Esophagus squamous epithelium (tissue), 5 donors: Measurements from ENCODE around the gene CLCN3. TPM values are rescaled to one million over a fixed set of nuclear protein-coding genes. Genes with fewer than 3 reads are reported as not detected.

ENCODE experiments used
- DNase-seq: peaks from one replicate; lab custom pipeline; 2025; lab: John Stamatoyannopoulos, UW
- H3K27ac ChIP-seq, 4 donors: fragments of 200-600 bp; sonication (generic); one replicate each; pipeline ENCODE4 v1.5.1; 2016 to 2019; ENCODE audit warnings: mild to moderate bottlenecking in 1 of 4
- H3K27me3 ChIP-seq, 4 donors: fragments of 200-600 bp; sonication (generic); 1 replicate in 3 of 4; 2 replicates in 1 of 4; pipeline versions ENCODE4 v1.5.1 to v1.6.0; 2017 to 2021; ENCODE audit warnings: antibody characterized with exemption in 1 of 4
- H3K36me3 ChIP-seq, 3 donors: fragments of 200-600 bp; sonication (generic); one replicate each; pipeline ENCODE4 v1.5.1; 2016 to 2019
- H3K4me1 ChIP-seq, 3 donors: fragments of 200-600 bp; sonication (generic); one replicate each; pipeline ENCODE4 v1.5.1; 2017 to 2019
- H3K4me3 ChIP-seq, 4 donors: fragments of 200-600 bp; sonication (generic); 1 replicate in 3 of 4; 2 replicates in 1 of 4; pipeline ENCODE4 v1.5.1; 2016 to 2019; ENCODE audit warnings: mild to moderate bottlenecking in 2 of 4, moderate library complexity in 1 of 4
- H3K9me3 ChIP-seq, 3 donors: fragments of 200-600 bp; sonication (generic); one replicate each; pipeline ENCODE4 v1.5.1; 2016 to 2019
- POLR2A ChIP-seq, 4 donors: fragments of 450-650 bp; IDR thresholded peaks; one replicate each; pipeline ENCODE4 v1.6.1; 2017; ENCODE audit warnings: antibody characterized with exemption in 4 of 4, mild to moderate bottlenecking in 4 of 4, moderate library complexity in 3 of 4
- WGBS, 2 donors: methylation state at CpG; one replicate each; pipeline ENCODE4 v1.1.5; 2018; 5-methylcytosine and 5-hydroxymethylcytosine counted together
- intact Hi-C: fragments of 100-400 bp; cut with DNase I; formaldehyde crosslinking; loops from one replicate; pipeline ENCODE4 v1.15.0; 2022
- total RNA-seq, 4 donors: library from RNA; depleted of rRNA; stranded (reverse); fragments of >200 nt; gene quantifications; one replicate each; pipeline ENCODE4 v1.1.0, GENCODE V29; 2016
- TF ChIP-seq, protein P1 (sequence below), 6 experiments: fragments of 450-650 bp in 4 of 6; fragments of 200-600 bp in 2 of 6; sonication (generic) in 2 of 6; IDR thresholded peaks; one replicate each; pipeline ENCODE4 v1.5.1; 2016 to 2019; ENCODE audit warnings: antibody characterized with exemption in 6 of 6, mild to moderate bottlenecking in 4 of 6, moderate library complexity in 4 of 6
- donor health status: DM: yes; HTN: yes; CAD: no.

The CLCN3 gene
- total RNA-seq, 4 donors from 2014 or later = 31.3 to 66.3 (median 46.1) TPM

DNA sequence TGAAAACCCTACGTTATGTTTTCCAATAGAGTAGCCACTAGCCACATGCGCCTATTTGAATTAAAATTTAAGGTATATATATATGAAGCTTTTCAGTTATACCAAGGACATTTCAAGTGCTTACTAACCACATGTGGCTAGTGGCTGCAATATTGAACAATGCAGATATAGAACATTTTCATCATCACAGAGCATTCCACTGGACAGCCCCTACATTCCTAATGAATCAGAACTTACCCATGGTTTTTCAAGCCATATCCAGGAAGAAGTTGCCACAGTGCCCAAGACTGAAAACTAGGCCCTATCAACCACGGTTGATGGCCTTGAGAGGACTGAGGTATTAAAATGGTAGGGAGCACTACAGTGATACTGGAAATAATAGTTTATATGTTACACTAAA is 37.7 kb upstream of the CLCN3 start:
- intact Hi-C loops = no loop called here

GRCh38 chr4:169583563-169583962 is 36.8 kb upstream of the CLCN3 start:
- H3K27me3 ChIP-seq = no peaks in the 10 kb centered on the region
- no peaks in the 10 kb centered on the region for H3K9me3 ChIP-seq
- no peak for DNase-seq
- TF ChIP-seq, protein P1, sequence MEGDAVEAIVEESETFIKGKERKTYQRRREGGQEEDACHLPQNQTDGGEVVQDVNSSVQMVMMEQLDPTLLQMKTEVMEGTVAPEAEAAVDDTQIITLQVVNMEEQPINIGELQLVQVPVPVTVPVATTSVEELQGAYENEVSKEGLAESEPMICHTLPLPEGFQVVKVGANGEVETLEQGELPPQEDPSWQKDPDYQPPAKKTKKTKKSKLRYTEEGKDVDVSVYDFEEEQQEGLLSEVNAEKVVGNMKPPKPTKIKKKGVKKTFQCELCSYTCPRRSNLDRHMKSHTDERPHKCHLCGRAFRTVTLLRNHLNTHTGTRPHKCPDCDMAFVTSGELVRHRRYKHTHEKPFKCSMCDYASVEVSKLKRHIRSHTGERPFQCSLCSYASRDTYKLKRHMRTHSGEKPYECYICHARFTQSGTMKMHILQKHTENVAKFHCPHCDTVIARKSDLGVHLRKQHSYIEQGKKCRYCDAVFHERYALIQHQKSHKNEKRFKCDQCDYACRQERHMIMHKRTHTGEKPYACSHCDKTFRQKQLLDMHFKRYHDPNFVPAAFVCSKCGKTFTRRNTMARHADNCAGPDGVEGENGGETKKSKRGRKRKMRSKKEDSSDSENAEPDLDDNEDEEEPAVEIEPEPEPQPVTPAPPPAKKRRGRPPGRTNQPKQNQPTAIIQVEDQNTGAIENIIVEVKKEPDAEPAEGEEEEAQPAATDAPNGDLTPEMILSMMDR (IDR thresholded peaks at IDR 0.05) = no peak
- TF ChIP-seq POLR2A (IDR thresholded peaks at IDR 0.05) = no peak
- no peaks in the 10 kb centered on the region for H3K4me1 ChIP-seq
- H3K36me3 ChIP-seq = peaks cover 0 to 64% (median 5%) of the 10 kb centered on the region in 3 donors
- intact Hi-C loops = no loop called here
- H3K4me3 ChIP-seq = no peak overlapping the region
- no peak overlapping the region for H3K27ac ChIP-seq
- WGBS, 2 donors = 45 to 51% methylated on average over 2 of the region's 2 CpGs

More for the DNA sequence above, 37.7 kb upstream of the CLCN3 start:
- H3K9me3 ChIP-seq = no peaks in the 10 kb centered on the region
- no peaks in the 10 kb centered on the region for H3K27me3 ChIP-seq
- 92 to 98% methylated on average over 3 of the region's 3 CpGs for WGBS, 2 donors
- H3K4me3 ChIP-seq = no peak overlapping the region
- peaks cover 0 to 59% (median 5%) of the 10 kb centered on the region in 3 donors for H3K36me3 ChIP-seq
- DNase-seq = no peak
- H3K4me1 ChIP-seq = no peaks in the 10 kb centered on the region
- no peak overlapping the region for H3K27ac ChIP-seq
- TF ChIP-seq, protein P1 (IDR thresholded peaks at IDR 0.05) = no peak
- no peak for TF ChIP-seq POLR2A (IDR thresholded peaks at IDR 0.05)

GRCh38 chr4:169593050-169593560 is 27.3 kb upstream of the CLCN3 start:
- TF ChIP-seq, protein P1 (IDR thresholded peaks at IDR 0.05) = no peak
- no peak for TF ChIP-seq POLR2A (IDR thresholded peaks at IDR 0.05)
- Histone ChIP-seq H3K27me3 (no peaks in the 10 kb centered on the region), H3K4me3 (no peak overlapping the region), H3K4me1 (no peaks in the 10 kb centered on the region), H3K27ac (no peak overlapping the region), H3K36me3 (peaks cover 0 to 65% (median 3%) of the 10 kb centered on the region in 3 donors), H3K9me3 (no peaks in the 10 kb centered on the region)
- intact Hi-C loops = no loop called here
- no peak for DNase-seq
- 90 to 95% methylated on average over 1 of the region's 1 CpG for WGBS, 2 donors

DNA sequence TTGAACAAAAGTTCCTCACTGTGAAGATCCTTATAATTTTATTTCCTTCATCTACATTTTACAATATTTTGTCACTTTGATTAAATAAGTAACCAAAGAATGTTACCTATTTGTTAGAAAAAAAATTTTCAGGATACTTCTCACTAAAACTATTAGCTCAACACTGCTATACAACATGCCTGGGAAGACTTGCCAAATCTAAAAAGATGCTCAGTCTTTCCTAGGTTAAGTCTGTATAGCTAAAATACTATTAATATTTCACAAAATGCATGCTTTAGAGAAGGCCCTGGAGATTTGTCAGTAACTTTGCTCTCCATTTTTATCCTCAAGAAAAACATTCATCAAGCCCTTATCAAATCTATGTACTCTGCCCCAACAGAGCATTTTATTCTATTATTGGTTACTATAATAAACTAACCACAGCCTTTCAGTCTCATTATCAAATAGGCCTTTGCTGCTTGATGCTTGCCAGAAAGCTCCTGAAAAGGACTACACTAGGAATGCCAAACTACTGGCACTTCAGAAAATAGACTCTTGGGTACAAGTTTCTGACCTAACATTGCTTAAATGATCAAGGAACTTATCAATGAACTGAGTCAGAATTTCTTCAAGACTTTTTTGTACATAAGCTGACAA is 25.7 kb upstream of the CLCN3 start:
- Histone ChIP-seq H3K27me3 (no peaks in the 10 kb centered on the region), H3K4me1 (no peaks in the 10 kb centered on the region), H3K27ac (no peak overlapping the region), H3K4me3 (no peak overlapping the region), H3K36me3 (peaks cover 0 to 65% (median 3%) of the 10 kb centered on the region in 3 donors), H3K9me3 (no peaks in the 10 kb centered on the region)
- intact Hi-C loops = no loop called here
- no peak for TF ChIP-seq POLR2A (IDR thresholded peaks at IDR 0.05)
- TF ChIP-seq, protein P1 (IDR thresholded peaks at IDR 0.05) = no peak
- DNase-seq = no peak

DNA sequence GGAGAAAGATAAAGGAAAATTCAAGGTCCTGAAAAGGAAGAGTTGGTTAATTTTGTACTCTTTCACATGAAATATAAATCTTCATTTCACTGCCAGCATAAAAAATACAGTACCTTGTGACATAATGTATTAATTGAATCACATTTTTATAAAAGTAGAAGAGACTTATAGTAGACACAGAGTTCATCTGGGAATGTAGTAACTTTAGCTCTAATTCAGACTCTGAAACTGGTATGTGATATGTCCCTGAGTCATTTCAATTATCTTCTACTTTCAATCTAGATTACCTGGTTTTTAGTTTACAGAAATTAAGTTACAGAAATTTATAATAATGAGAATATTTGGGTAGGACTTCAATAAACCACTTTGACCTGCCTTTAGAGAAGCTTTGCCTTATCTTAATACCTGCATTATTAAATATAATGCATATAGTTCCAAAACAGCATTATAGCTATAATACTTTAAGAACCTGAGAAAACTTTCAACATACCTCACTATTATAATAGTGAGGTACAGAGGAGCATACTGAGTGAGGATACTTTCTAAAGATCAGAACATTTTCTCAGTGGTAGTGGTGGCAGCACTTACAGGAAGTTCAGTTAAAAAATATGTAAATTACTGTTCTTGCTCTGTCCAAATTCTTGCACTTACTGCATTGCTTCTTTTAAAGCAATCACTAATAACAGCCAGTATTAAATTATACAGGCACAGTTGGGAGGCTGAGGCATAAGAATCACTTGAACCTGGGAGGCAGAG is 19.2 kb upstream of the CLCN3 start:
- Histone ChIP-seq H3K9me3 (no peaks in the 10 kb centered on the region), H3K27me3 (no peaks in the 10 kb centered on the region), H3K4me3 (no peak overlapping the region), H3K4me1 (peaks cover 0 to 20% (median 7%) of the 10 kb centered on the region in 3 donors), H3K27ac (no peak overlapping the region), H3K36me3 (peaks cover 0 to 58% (median 0%) of the 10 kb centered on the region in 3 donors)
- TF ChIP-seq POLR2A (IDR thresholded peaks at IDR 0.05) = no peak
- TF ChIP-seq, protein P1 (IDR thresholded peaks at IDR 0.05) = no peak
- DNase-seq = no peak
- intact Hi-C loops = no loop called here
